ENCODE data around the gene TM9SF1. TPM values are rescaled to one million over a fixed set of nuclear protein-coding genes. Genes with fewer than 3 reads are reported as not detected.
"Not testable (repeated sequence)": the region's sequence is repeated elsewhere in the genome, so short reads cannot be mapped to it uniquely, and the experiment has no call there.

Gene TM9SF1
- total and polyA plus RNA-seq, 9 of the 15 experiments (the other 6 are each of a cell fraction or from before 2014, with no cell fraction given) = 5.3 to 20.3 (median 11.8) TPM

DNA sequence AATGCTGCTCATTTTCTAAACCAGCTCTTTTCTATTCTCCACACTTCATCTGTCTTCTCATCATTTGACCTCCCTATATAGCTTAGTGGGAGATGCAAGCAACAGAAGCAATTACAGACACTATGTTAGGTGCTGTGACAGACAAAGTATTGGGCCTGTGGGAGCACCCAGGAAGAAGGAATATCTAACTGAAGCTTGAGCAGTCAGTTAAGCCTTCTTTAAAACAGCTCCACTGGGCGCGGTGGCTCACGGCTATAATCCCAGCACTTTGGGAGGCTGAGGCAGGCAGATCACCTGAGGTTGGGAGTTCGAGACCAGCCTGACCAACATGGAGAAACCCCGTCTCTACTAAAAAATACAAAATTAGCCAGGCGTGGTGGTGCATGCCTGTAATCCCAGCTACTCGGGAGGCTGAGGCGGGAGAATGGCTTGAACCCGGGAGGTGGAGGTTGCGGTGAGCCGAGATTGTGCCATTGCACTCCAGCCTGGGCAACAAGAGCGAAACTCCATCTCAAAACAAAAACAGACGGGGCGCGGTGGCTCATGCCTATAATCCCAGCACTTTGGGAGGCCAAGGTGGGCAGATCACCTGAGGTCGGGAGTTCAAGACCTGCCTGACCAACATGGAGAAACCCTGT, 8.1 kb upstream of the TM9SF1 start:
- intact Hi-C loops (cut with micrococcal nuclease); H3K4me3 ChIP-seq; H3K9me1 ChIP-seq (ENCODE audit: control insufficient read depth, insufficient read depth, low read length); FAIRE-seq; H4K20me1 ChIP-seq (replicated peaks; ENCODE audit: control insufficient read depth, insufficient read depth, low read length); H2AFZ ChIP-seq (ENCODE audit: low read depth, low read length); in situ Hi-C loops (cut with MboI); ATAC-seq; H3K9me3 ChIP-seq (replicated peaks; ENCODE audit: control insufficient read depth, insufficient read depth, low read depth, low read length); CTCF ChIA-PET (ENCODE audit: low intra/inter-chr PET ratio); H3K79me2 ChIP-seq (ENCODE audit: control insufficient read depth, insufficient read depth, low read length); BruUV-seq (replicated peaks); DNase-seq (ENCODE audit: extremely low read depth in 1 of 4, low spot score in 3 of 4); H3K4me2 ChIP-seq (ENCODE audit: insufficient read depth, low read length); H3K9ac ChIP-seq (ENCODE audit: insufficient read depth in 1 of 2, low read depth in 2 of 2, low read length in 2 of 2); H3K27me3 ChIP-seq (ENCODE audit: control insufficient read depth in 2 of 2, insufficient read depth in 2 of 2, low read length in 2 of 2); H3K27ac ChIP-seq (ENCODE audit: extremely low read depth, low read depth, low read length): not testable (repeated sequence)
- H3K36me3 ChIP-seq (ENCODE audit: control insufficient read depth, insufficient read depth, low read length) = peaks cover 44% of the 10 kb centered on the region; the same call in 2 of the 3 replicates
- peaks cover 8 to 12% of the 10 kb centered on the region in 2 experiments; a peak in 4 of 5 replicates for H3K4me1 ChIP-seq (replicated peaks in 1 of 2; ENCODE audit: control insufficient read depth in 2 of 2, insufficient read depth in 2 of 2, low read length in 2 of 2)
- POLR2A ChIA-PET = interaction anchor here (1.7 kb wide), 1 partner anchor 8 kb away, joined by 5 read pairs; the partner anchor contains the start of gene TM9SF1
- 83% methylated on average over 4 of the region's 16 CpGs for WGBS (ENCODE audit: insufficient coverage, low coverage, missing lambda C conversion rate)
- 0 out of 2 replicates have a peak, but pooled peaks have one; percentile 19 for TF ChIP-seq POLR2A (conservative IDR thresholded peaks at IDR 0.05)

GRCh38 chr14:24202538-24202937, 7.3 kb upstream of the TM9SF1 start:
- H3K27ac ChIP-seq (ENCODE audit: extremely low read depth, low read depth, low read length); in situ Hi-C loops (cut with MboI); H3K4me1 ChIP-seq (replicated peaks in 1 of 2; ENCODE audit: control insufficient read depth in 2 of 2, insufficient read depth in 2 of 2, low read length in 2 of 2); H3K27me3 ChIP-seq (ENCODE audit: control insufficient read depth in 2 of 2, insufficient read depth in 2 of 2, low read length in 2 of 2); FAIRE-seq; H3K9me3 ChIP-seq (replicated peaks; ENCODE audit: control insufficient read depth, insufficient read depth, low read depth, low read length); CTCF ChIA-PET (ENCODE audit: low intra/inter-chr PET ratio); H3K9me1 ChIP-seq (ENCODE audit: control insufficient read depth, insufficient read depth, low read length); H3K9ac ChIP-seq (ENCODE audit: insufficient read depth in 1 of 2, low read depth in 2 of 2, low read length in 2 of 2); DNase-seq (ENCODE audit: extremely low read depth in 1 of 4, low spot score in 3 of 4); H4K20me1 ChIP-seq (replicated peaks; ENCODE audit: control insufficient read depth, insufficient read depth, low read length); BruUV-seq (replicated peaks); ATAC-seq; H3K79me2 ChIP-seq (ENCODE audit: control insufficient read depth, insufficient read depth, low read length); H3K4me2 ChIP-seq (ENCODE audit: insufficient read depth, low read length); H3K4me3 ChIP-seq; intact Hi-C loops (cut with micrococcal nuclease); H2AFZ ChIP-seq (ENCODE audit: low read depth, low read length): not testable (repeated sequence)
- POLR2A ChIA-PET = interaction anchor here (0.6 kb wide), 1 partner anchor 11 kb away, joined by 3 read pairs; the partner anchor contains the start of gene CHMP4A
- WGBS (ENCODE audit: insufficient coverage, low coverage, missing lambda C conversion rate) = 100% methylated on average over 8 of the region's 8 CpGs
- H3K36me3 ChIP-seq (ENCODE audit: control insufficient read depth, insufficient read depth, low read length) = peaks cover 37% of the 10 kb centered on the region; the same call in 2 of the 3 replicates
